Inferior parietal cortex (tissue), 1 donor: ENCODE data around the gene MSX2.

ENCODE experiments used
- DNase-seq: peaks from one replicate; pipeline ENCODE4 v3.0.0-alpha.2; 2016; ENCODE audit errors: extremely low spot score

MSX2 gene

DNA sequence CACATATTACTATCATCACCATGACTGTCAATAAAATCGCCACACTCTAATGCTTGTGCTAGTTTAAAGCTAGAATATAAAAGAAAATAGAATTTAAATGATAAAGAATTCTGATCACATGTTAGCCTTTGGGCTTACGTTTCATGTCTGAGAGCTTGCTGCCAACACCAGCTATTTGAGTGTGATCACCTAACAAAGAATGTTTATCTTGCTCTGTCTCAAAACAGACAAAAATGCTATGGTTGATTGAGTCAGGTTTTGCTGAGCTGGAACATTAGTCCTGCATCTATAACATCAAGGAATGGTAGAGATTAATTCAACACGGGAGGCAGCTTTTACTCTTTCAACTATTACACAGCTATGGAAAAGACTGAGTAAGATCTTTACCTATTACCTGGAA, 50.7 kb downstream of the MSX2 start:
- no peak for DNase-seq

DNA sequence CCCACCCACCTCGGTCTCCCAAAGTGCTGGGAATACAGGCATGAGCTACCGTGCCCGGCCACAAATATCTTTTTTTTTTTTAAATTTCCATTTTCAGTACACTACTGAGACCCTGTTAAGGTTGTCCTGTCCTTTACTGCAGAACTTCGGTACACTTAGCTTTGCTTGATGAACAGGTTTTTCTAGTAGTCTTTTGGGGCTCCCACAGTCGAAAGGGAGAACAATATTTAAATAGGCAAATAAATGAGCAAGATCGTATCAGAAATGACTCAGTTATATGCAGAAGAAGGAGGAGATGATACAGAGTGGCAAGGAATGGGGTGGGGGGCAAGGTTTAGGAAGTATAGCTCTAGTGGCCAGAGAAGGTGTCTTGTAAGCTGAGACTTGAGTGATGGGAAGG, 52.7 kb downstream of the MSX2 start:
- DNase-seq: no peak

DNA sequence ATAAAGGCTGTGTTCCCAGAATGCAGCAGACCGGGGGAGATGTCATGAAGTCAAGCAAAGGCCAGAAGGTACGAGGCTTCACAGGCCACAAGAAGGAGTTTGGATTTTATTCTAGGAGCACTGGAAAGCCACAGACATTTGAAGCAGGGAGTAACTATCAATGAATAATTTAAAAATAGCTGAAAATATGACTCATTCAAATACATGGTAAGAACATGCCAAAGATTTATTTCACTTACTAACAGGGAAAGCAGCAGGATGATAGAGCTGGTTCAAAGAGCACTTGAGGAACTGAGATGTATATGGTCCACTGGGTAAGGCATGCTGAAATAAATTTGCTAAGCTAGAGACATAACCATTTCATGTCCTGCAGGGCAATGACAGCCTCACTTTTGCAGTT, 53.2 kb downstream of the MSX2 start:
- no peak for DNase-seq
